HEK293 (cell line): Measurements from ENCODE around the gene XRCC2.

Experiments
- CTCF ChIA-PET: fragments of 350-600 bp; formaldehyde crosslinking; extraction: SDS; loops from one replicate; lab custom pipeline; 2021; ENCODE audit warnings: antibody characterized with exemption; lab: Yijun Ruan, JAX
- POLR2A ChIA-PET: fragments of 300-600 bp; formaldehyde crosslinking; extraction: SDS; loops from one replicate; lab custom pipeline; 2020; ENCODE audit warnings: antibody characterized with exemption, inconsistent platforms; lab: Yijun Ruan, JAX
- H3K27ac ChIP-seq: fragments of 200-500 bp; sonication (Bioruptor generic); 2 replicates; pipeline ENCODE4 v1.5.1; 2014; ENCODE audit warnings: low read depth, low read length, control low read depth, inconsistent platforms; ENCODE audit errors: extremely low read depth
- H3K36me3 ChIP-seq, 2 experiments: fragments of 200-500 bp in 1 of 2; sonication (Bioruptor generic) in 1 of 2; 1 replicate in 1 of 2; 2 replicates in 1 of 2; pipeline ENCODE4 v1.5.1; 2014 to 2017; ENCODE audit warnings: inconsistent platforms in 2 of 2, low read length in 2 of 2; ENCODE audit not compliant: control insufficient read depth in 2 of 2, insufficient read depth in 1 of 2
- H3K4me1 ChIP-seq: fragments of 200-500 bp; sonication (Bioruptor generic); 2 replicates; pipeline ENCODE4 v1.5.1; 2014; ENCODE audit warnings: mild to moderate bottlenecking, low read length, inconsistent platforms; ENCODE audit not compliant: control insufficient read depth, insufficient read depth
- H3K4me3 ChIP-seq: 2 replicates; pipeline ENCODE4 v1.5.1; 2011; ENCODE audit warnings: low read depth, mild to moderate bottlenecking, control low read depth, low read length, moderate library complexity
- H3K9me3 ChIP-seq: fragments of 200-500 bp; sonication (Bioruptor generic); 2 replicates; pipeline ENCODE4 v1.5.1; 2014; ENCODE audit warnings: low read depth, low read length, inconsistent platforms; ENCODE audit not compliant: control insufficient read depth, insufficient read depth
- EGR2 ChIP-seq: fragments of 450-650 bp; formaldehyde crosslinking; IDR thresholded peaks from 2 replicates; pipeline ENCODE4 v1.5.1; 2016; ENCODE audit warnings: low read depth, missing biosample characterization, missing genetic modification characterization
- HOXD13 ChIP-seq: sonication (generic); formaldehyde crosslinking; IDR thresholded peaks from 2 replicates; pipeline ENCODE4 v1.8.0; 2022; ENCODE audit warnings: missing genetic modification reagents, borderline replicate concordance
- MEIS1 ChIP-seq: sonication (generic); formaldehyde crosslinking; IDR thresholded peaks from 2 replicates; pipeline ENCODE4 v1.8.1; 2022; ENCODE audit warnings: missing genetic modification reagents, mild to moderate bottlenecking, borderline replicate concordance
- MYNN ChIP-seq: fragments of 450-650 bp; formaldehyde crosslinking; IDR thresholded peaks from 2 replicates; pipeline ENCODE4 v1.5.1; 2016; ENCODE audit warnings: missing biosample characterization, missing genetic modification characterization, borderline replicate concordance
- PRDM1 ChIP-seq: fragments of 450-650 bp; formaldehyde crosslinking; IDR thresholded peaks from 2 replicates; pipeline ENCODE4; 2016; ENCODE audit warnings: missing biosample characterization, missing genetic modification characterization
- SP3 ChIP-seq: fragments of 450-650 bp; formaldehyde crosslinking; IDR thresholded peaks from 2 replicates; pipeline ENCODE4 v1.5.1; 2016; ENCODE audit warnings: missing biosample characterization, missing genetic modification characterization
- ZBTB48 ChIP-seq: fragments of 450-650 bp; formaldehyde crosslinking; IDR thresholded peaks from 2 replicates; pipeline ENCODE4 v1.5.1; 2016; ENCODE audit warnings: missing biosample characterization, missing genetic modification characterization
- ZFHX2 ChIP-seq: fragments of 450-650 bp; formaldehyde crosslinking; conservative IDR thresholded peaks from 2 replicates; pipeline ENCODE4 v1.5.1; 2016; ENCODE audit warnings: missing biosample characterization, missing genetic modification characterization
- ZNF175 ChIP-seq: fragments of 450-650 bp; formaldehyde crosslinking; IDR thresholded peaks from 2 replicates; pipeline ENCODE4 v1.5.1; 2016; ENCODE audit warnings: missing biosample characterization, missing genetic modification characterization
- ZNF211 ChIP-seq: fragments of 450-650 bp; formaldehyde crosslinking; IDR thresholded peaks from 2 replicates; pipeline ENCODE4 v1.5.1; 2016; ENCODE audit warnings: low read depth, missing biosample characterization, missing genetic modification characterization
- ZNF341 ChIP-seq: fragments of 450-650 bp; formaldehyde crosslinking; IDR thresholded peaks from 2 replicates; pipeline ENCODE4; 2016; ENCODE audit warnings: low read depth, missing biosample characterization, missing genetic modification characterization
- ZNF48 ChIP-seq: fragments of 450-650 bp; formaldehyde crosslinking; IDR thresholded peaks from 2 replicates; pipeline ENCODE4 v1.5.1; 2016; ENCODE audit warnings: missing biosample characterization, missing genetic modification characterization
- ZNF514 ChIP-seq: fragments of 450-650 bp; formaldehyde crosslinking; IDR thresholded peaks from 2 replicates; pipeline ENCODE4 v1.5.1; 2016; ENCODE audit warnings: missing biosample characterization, missing genetic modification characterization
- ZNF571 ChIP-seq: fragments of 450-650 bp; formaldehyde crosslinking; IDR thresholded peaks from 2 replicates; pipeline ENCODE4 v1.5.0; 2017; ENCODE audit warnings: missing biosample characterization, missing genetic modification characterization
- ZNF677 ChIP-seq: fragments of 450-650 bp; IDR thresholded peaks from 2 replicates; pipeline ENCODE4 v1.5.0; 2018; ENCODE audit warnings: missing biosample characterization, mild to moderate bottlenecking, missing genetic modification characterization, moderate library complexity
- ZNF701 ChIP-seq: fragments of 450-650 bp; formaldehyde crosslinking; IDR thresholded peaks from 2 replicates; pipeline ENCODE4 v1.5.1; 2016; ENCODE audit warnings: missing biosample characterization, missing genetic modification characterization
- TF ChIP-seq, protein P1 (sequence below): fragments of 450-650 bp; formaldehyde crosslinking; conservative IDR thresholded peaks from 2 replicates; pipeline ENCODE4 v1.5.1; 2016; ENCODE audit warnings: low read depth, missing biosample characterization, missing genetic modification characterization
- TF ChIP-seq, protein P2 (sequence below): fragments of 450-650 bp; formaldehyde crosslinking; IDR thresholded peaks from 2 replicates; pipeline ENCODE4 v1.5.1; 2016; ENCODE audit warnings: missing biosample characterization, missing genetic modification characterization
- TF ChIP-seq, protein P3 (sequence below): fragments of 450-650 bp; formaldehyde crosslinking; conservative IDR thresholded peaks from 2 replicates; pipeline ENCODE4 v1.5.1; 2016; ENCODE audit warnings: low read depth, missing biosample characterization, missing genetic modification characterization

XRCC2 gene

DNA sequence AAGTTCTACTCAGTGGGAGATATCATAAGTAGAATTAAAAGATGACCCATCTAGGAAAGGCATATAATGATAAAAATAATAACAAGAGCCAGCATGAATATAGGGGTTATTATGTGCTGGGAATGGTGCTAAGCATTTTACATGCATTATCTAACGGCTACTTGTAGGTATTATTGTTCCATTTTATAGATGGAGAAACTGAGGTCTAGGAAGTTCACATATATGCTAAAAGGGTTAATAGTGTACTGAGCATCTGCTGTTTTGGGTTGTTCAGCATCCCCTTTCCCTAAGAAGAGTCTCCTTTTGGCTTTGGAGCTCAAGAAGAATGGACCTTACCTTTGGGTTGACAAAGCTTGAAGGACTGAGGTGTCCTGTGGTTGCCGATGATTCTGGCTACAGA is 68.9 kb downstream of the XRCC2 start (continued):
- TF ChIP-seq, protein P1, sequence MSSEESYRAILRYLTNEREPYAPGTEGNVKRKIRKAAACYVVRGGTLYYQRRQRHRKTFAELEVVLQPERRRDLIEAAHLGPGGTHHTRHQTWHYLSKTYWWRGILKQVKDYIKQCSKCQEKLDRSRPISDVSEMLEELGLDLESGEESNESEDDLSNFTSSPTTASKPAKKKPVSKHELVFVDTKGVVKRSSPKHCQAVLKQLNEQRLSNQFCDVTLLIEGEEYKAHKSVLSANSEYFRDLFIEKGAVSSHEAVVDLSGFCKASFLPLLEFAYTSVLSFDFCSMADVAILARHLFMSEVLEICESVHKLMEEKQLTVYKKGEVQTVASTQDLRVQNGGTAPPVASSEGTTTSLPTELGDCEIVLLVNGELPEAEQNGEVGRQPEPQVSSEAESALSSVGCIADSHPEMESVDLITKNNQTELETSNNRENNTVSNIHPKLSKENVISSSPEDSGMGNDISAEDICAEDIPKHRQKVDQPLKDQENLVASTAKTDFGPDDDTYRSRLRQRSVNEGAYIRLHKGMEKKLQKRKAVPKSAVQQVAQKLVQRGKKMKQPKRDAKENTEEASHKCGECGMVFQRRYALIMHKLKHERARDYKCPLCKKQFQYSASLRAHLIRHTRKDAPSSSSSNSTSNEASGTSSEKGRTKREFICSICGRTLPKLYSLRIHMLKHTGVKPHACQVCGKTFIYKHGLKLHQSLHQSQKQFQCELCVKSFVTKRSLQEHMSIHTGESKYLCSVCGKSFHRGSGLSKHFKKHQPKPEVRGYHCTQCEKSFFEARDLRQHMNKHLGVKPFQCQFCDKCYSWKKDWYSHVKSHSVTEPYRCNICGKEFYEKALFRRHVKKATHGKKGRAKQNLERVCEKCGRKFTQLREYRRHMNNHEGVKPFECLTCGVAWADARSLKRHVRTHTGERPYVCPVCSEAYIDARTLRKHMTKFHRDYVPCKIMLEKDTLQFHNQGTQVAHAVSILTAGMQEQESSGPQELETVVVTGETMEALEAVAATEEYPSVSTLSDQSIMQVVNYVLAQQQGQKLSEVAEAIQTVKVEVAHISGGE (tag by site-specific recombination) = no peak
- TF ChIP-seq ZNF514 (no peak), ZNF571 (tag by site-specific recombination) (no peak), SP3 (tag by site-specific recombination) (no peak), ZNF211 (no peak), ZBTB48 (tag by site-specific recombination) (no peak)
- TF ChIP-seq, protein P2, sequence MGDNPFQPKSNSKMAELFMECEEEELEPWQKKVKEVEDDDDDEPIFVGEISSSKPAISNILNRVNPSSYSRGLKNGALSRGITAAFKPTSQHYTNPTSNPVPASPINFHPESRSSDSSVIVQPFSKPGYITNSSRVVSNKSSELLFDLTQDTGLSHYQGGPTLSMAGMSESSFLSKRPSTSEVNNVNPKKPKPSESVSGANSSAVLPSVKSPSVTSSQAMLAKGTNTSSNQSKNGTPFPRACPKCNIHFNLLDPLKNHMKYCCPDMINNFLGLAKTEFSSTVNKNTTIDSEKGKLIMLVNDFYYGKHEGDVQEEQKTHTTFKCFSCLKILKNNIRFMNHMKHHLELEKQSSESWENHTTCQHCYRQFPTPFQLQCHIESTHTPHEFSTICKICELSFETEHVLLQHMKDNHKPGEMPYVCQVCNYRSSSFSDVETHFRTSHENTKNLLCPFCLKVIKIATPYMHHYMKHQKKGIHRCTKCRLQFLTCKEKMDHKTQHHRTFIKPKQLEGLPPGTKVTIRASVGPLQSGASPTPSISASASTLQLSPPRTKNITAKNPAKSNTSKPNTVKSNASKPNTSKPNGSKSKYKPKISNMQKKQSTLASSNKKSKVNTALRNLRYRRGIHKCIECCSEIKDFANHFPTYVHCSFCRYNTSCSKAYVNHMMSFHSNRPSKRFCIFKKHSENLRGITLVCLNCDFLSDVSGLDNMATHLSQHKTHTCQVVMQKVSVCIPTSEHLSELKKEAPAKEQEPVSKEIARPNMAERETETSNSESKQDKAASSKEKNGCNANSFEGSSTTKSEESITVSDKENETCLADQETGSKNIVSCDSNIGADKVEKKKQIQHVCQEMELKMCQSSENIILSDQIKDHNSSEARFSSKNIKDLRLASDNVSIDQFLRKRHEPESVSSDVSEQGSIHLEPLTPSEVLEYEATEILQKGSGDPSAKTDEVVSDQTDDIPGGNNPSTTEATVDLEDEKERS = no peak

DNA sequence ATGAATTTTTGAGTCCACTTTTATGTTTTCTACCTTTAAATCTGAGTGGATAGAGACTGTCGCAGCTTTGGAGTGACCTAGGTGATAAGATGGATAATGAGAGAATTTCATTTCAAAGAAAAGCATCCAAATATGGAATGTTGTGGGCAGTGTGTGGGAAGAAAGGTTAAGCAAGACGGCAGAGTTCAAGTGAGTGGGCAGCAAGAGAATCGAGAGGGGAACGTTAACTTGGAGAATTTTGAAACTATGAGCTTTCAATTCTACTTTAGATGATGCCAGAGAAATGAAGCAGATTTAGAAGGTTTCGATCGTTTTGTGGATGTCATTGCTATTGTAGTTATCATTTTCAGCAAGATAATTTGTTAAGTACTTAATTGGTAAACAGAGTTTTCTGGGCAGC is 73.0 kb downstream of the XRCC2 start:
- H3K9me3 ChIP-seq = no peaks in the 10 kb centered on the region
- TF ChIP-seq ZBTB48 (tag by site-specific recombination) = no peak
- TF ChIP-seq HOXD13 (CRISPR knock-in tag) = no peak
- TF ChIP-seq EGR2 (tag by site-specific recombination) = peak; percentile 97
- TF ChIP-seq ZNF677 = no peak
- no peak for TF ChIP-seq ZNF341
- no peak for TF ChIP-seq MEIS1
- TF ChIP-seq ZFHX2 (tag by site-specific recombination) = peak; percentile 97
- TF ChIP-seq, protein P3, sequence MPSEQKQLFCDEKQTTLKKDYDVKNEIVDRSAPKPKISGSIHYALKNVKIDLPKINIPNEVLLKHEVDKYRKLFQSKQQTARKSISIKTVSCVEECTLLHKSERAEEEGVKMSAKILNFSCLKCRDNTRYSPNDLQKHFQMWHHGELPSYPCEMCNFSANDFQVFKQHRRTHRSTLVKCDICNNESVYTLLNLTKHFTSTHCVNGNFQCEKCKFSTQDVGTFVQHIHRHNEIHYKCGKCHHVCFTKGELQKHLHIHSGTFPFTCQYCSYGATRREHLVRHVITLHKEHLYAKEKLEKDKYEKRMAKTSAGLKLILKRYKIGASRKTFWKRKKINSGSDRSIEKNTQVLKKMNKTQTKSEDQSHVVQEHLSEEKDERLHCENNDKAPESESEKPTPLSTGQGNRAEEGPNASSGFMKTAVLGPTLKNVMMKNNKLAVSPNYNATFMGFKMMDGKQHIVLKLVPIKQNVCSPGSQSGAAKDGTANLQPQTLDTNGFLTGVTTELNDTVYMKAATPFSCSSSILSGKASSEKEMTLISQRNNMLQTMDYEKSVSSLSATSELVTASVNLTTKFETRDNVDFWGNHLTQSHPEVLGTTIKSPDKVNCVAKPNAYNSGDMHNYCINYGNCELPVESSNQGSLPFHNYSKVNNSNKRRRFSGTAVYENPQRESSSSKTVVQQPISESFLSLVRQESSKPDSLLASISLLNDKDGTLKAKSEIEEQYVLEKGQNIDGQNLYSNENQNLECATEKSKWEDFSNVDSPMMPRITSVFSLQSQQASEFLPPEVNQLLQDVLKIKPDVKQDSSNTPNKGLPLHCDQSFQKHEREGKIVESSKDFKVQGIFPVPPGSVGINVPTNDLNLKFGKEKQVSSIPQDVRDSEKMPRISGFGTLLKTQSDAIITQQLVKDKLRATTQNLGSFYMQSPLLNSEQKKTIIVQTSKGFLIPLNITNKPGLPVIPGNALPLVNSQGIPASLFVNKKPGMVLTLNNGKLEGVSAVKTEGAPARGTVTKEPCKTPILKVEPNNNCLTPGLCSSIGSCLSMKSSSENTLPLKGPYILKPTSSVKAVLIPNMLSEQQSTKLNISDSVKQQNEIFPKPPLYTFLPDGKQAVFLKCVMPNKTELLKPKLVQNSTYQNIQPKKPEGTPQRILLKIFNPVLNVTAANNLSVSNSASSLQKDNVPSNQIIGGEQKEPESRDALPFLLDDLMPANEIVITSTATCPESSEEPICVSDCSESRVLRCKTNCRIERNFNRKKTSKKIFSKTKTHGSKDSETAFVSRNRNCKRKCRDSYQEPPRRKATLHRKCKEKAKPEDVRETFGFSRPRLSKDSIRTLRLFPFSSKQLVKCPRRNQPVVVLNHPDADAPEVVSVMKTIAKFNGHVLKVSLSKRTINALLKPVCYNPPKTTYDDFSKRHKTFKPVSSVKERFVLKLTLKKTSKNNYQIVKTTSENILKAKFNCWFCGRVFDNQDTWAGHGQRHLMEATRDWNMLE (tag by site-specific recombination) = no peak
- peak; percentile 47; the same call in 1 of the 2 replicates for TF ChIP-seq PRDM1
- TF ChIP-seq ZNF48 (tag by site-specific recombination) = no peak
- no peak for TF ChIP-seq ZNF175
- TF ChIP-seq MYNN (tag by site-specific recombination) = no peak
- TF ChIP-seq ZNF701 (tag by site-specific recombination) = no peak
- no peaks in the 10 kb centered on the region for H3K36me3 ChIP-seq
- no peak overlapping the region for H3K4me3 ChIP-seq
- no peak overlapping the region for H3K27ac ChIP-seq
- ChIA-PET CTCF (interaction anchor here (0.7 kb wide), 2 partner anchors 14 to 140 kb away, joined by 3 to 4 read pairs; no protein-coding TSS in a partner anchor), POLR2A (no interaction called here)
- H3K4me1 ChIP-seq = no peaks in the 10 kb centered on the region
